Left ventricle myocardium superior (tissue), 1 donor: ENCODE data around the gene NUDT11. TPM values are rescaled to one million over a fixed set of nuclear protein-coding genes. Genes with fewer than 3 reads are reported as not detected.
"Not testable (repeated sequence)": the region's sequence is repeated elsewhere in the genome, so short reads cannot be mapped to it uniquely, and the experiment has no call there.

Source experiments
- ATAC-seq: fragments of 200-7000 bp; cut with Tn5 transposase; one replicate; pipeline ENCODE4 v1.9.1; 2020; ENCODE audit warnings: mild to moderate bottlenecking, moderate library complexity
- DNase-seq: peaks from one replicate; pipeline ENCODE4 v3.0.0-alpha.2; 2020
- intact Hi-C: fragments of 100-400 bp; cut with micrococcal nuclease; formaldehyde crosslinking; loops from one replicate; pipeline ENCODE4 v1.11.0; 2022
- long read RNA-seq: library from polyadenylated mRNA; unstranded; transcript quantifications from one replicate; pipeline ENCODE4 v2.0.0, GENCODE V29; 2021
- total RNA-seq: library from RNA; stranded (reverse); fragmentation: NEBNext Ultra II Directional; extraction: Animal tissue kit (Norgen Biotek cat#: 25700); gene quantifications from one replicate; pipeline ENCODE4 v1.2.1, GENCODE V29; 2021
- donor health status: DM: no; HTN: yes; CAD: no; lungs with severe emphysema.

NUDT11 gene
- total RNA-seq, result 0.10 TPM
- long read RNA-seq, partial matches to known transcripts, result 0 of 1 reads
- long read RNA-seq, other reads (novel, unspliced or antisense), result 0 of 1 reads

- peak; percentile 96 for ATAC-seq
- peak; percentile 73 for DNase-seq
- intact Hi-C loops, result no loop called here
These were observed at the start of gene NUDT11 for GRCh38 chrX:51496501-51497291. Gene NUDT11, minus strand, starts transcription at chrX:51496592. Its CDS starts 148 bp downstream, at chrX:51496444.

DNA sequence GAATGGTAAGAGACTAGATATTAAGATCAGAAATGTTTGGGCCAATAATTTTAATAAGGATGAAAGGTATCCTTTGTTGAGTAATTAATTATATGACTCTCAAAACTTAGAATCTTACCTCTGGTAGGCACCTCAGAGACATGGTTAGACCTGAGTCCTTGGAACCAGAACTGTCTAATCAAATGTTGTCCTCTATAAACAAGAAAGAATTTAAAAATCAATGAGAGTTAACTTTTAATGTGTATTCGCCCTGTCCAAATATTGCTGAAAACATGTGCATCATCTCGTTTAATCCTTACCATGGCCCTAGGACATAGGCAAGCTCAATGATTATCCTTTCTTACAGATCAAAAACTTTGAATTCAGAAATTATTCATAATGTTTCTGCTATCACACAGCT is 24.0 kb upstream of the NUDT11 start:
- DNase-seq (no peak), ATAC-seq (no peak)
- intact Hi-C loops, result no loop called here

- intact Hi-C loops, DNase-seq, ATAC-seq: not testable (repeated sequence)
These were observed 22.7 kb upstream of the NUDT11 start for GRCh38 chrX:51519131-51519530.

GRCh38 chrX:51507551-51507950 is 11.2 kb upstream of the NUDT11 start:
- no peak for ATAC-seq
- no peak for DNase-seq
- intact Hi-C loops, result no loop called here

DNA sequence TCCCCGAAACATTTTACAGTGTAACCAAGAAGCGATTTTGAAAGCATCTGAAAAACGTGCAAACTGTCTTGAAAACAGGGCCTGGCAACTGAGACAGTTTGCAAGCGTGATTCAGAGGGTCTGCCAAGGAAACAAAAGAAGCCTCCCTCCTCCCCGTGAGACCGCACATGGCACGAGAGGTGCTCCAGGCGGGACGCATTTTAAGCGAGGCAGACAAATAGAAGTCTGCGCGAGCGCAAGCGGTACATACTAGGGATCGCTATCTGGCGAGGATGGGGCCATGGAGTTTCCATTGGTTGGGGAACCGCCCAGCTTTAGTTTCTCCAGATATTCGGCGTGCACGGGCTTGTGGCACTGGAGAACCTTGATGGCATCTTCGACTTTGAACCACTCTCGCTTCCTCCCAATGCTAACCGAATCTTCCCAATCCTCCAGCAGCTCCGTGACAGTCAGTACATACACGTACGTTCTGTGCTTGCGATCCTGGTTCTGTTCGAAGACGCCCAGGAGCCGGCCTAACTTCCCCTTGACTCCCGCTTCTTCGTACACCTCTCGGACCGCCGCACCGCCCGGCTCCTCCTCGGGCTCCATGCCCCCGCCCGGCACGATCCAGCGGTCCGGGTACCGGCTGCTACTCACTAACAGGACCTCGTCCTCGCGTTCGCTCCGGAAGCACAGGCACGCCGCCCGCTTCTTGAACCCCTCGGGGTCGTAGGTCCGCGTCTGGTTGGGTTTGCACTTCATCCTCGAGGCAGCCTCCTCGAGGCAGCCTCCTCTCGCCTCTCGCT is 497 bp downstream of the NUDT11 start:
- peak; percentile 43 for ATAC-seq
- intact Hi-C loops, result not testable (repeated sequence)

DNA sequence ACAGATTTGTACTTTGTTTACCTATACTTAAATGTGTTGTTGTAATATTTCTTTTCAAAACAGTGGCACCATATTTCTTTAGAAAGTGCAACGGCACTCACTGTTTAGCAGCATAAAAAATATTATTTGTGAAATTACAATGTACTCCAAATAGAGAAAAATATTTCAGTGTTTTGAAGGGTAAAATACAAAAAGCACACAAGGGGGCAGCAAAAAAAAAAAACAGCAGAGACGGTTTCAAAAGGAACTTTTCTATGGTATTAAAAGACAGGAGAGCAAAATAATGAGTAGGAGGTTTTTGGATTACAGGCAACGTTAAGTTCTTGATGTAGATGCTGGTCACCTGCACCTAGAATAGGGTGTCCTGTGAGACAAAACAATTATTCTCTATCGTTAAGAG is 2.0 kb downstream of the NUDT11 start:
- no peak for DNase-seq
- intact Hi-C loops, result no loop called here
- no peak for ATAC-seq

More for the DNA sequence above, 497 bp downstream of the NUDT11 start:
- not testable (repeated sequence) for DNase-seq

DNA sequence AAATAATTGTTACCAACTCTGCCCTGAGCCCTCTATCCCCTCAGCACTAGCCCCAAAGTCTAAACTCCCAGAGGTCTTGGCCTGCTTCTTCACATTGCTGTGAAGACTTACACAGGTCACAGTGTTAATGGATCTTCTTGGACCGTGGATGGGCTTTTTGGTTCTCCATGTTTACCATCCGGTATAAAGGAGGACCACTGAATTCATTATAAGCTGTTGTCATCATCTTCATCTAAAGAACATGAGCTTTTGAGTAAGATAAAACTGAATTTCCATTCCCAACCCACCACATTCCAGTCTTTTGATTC is 8.5 kb downstream of the NUDT11 start:
- DNase-seq (no peak), ATAC-seq (no peak)
- intact Hi-C loops, result no loop called here

- intact Hi-C loops, result no loop called here
- ATAC-seq, result no peak
These were observed 11.8 kb downstream of the NUDT11 start for GRCh38 chrX:51484616-51485015.

GRCh38 chrX:51482411-51482810 is 14.0 kb downstream of the NUDT11 start:
- intact Hi-C loops, DNase-seq, ATAC-seq: not testable (repeated sequence)

More at GRCh38 chrX:51484616-51485015, 11.8 kb downstream of the NUDT11 start:
- DNase-seq, result no peak

GRCh38 chrX:51476930-51477329 is 19.5 kb downstream of the NUDT11 start:
- ATAC-seq (no peak), DNase-seq (no peak)
- intact Hi-C loops, result no loop called here

DNA sequence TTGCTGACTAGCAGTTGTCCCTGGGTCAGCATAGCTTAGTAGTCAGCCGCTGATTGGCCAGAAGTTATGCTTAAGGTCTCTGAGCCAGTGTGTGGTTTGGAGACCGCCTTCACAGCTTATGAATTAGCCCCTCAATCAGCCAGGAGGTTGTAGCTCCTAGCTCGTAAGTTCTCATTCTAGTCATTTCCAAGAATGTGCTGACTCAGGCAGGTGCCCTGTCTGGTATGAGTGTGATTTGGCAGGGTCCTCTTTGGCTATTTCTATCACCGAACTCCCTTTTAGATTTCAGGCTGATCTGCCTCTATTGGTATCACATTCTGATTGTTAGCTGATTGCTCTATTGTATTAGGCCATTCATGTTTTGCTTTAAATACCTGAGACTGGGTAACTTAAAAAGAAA is 33.1 kb downstream of the NUDT11 start:
- intact Hi-C loops, result no loop called here
- no peak for ATAC-seq

GRCh38 chrX:51461053-51462044 is 35.0 kb downstream of the NUDT11 start:
- intact Hi-C loops, result no loop called here
- ATAC-seq (no peak), DNase-seq (no peak)

More for the DNA sequence above, 33.1 kb downstream of the NUDT11 start:
- DNase-seq, result no peak

GRCh38 chrX:51459125-51459524 is 37.3 kb downstream of the NUDT11 start:
- ATAC-seq (no peak), DNase-seq (no peak)
- intact Hi-C loops, result no loop called here

DNA sequence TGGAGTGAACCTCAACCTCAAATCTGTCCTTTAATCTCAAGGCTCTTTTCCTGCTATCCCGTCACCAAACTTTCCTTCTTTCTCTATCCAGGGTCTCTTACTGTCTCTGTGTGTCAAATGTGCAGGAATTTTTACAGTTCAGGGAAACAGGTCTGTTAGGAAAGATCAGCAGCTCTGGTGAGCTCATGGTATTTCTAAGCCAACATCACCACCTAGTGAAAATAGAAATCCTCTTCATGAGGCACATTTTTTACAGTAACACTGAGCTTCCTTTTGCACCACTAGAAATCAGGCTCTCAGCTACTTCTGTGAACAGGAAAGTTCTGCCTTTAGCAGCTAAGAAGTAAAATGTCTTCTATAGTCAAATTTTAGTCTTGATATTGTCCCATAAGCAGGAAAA is 39.6 kb downstream of the NUDT11 start:
- intact Hi-C loops, result no loop called here
- ATAC-seq (no peak), DNase-seq (no peak)

GRCh38 chrX:51456246-51456645 is 40.1 kb downstream of the NUDT11 start:
- intact Hi-C loops, result no loop called here

DNA sequence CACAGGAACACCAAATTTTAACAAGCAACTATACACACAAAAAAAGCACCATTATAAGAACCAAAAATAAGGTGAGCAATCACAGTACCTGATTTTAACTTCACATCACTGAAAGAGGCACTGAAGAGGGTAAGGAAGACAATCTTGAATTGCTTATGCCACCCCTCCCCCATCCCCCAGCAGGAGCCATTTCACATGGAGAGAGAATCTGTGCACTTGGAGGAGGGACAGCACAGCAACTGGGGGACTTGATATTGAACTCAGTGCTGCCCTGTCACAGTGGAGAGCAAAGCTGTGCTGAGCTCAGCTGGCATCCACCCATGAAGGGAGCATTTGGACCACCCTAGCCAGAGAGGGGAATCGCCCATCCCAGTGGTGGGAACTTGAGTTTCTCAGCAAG is 56.0 kb downstream of the NUDT11 start:
- intact Hi-C loops, result no loop called here
- no peak for ATAC-seq
- DNase-seq, result no peak

More at GRCh38 chrX:51456246-51456645, 40.1 kb downstream of the NUDT11 start:
- no peak for ATAC-seq
- DNase-seq, result no peak
